HG03039 (cell line): ENCODE data around the gene DGKD.

Experiments
- ATAC-seq: cut with Tn5 transposase; IDR thresholded peaks from one replicate; pipeline ENCODE4 v1.9.1; 2021; ENCODE audit warnings: mild to moderate bottlenecking, moderate library complexity; ENCODE audit not compliant: unreplicated experiment

DGKD gene

GRCh38 chr2:233338046-233338445 is 16.2 kb upstream of the DGKD start:
- ATAC-seq, result no peak

- ATAC-seq, result no peak
Observed at GRCh38 chr2:233338812-233339368, 15.4 kb upstream of the DGKD start.

- ATAC-seq, result no peak
Observed at GRCh38 chr2:233339427-233339826, 14.9 kb upstream of the DGKD start.

DNA sequence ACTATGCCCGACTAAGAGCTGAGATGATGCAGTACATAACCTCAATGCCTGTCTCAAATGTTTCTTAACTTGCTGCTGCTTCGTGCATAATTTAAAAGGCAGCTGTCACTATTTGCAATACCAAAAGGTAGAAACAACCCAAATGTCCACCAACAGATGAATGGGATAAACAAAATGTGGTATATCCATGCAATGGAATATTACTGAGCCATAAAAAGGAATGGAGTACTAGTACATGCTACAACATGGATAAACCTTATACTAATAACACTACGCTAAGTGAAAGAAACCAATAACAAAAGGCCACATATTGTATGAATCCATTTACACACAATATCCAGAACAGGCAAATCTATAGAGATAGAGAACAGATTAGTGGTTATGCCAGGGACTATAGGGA is 13.0 kb upstream of the DGKD start:
- no peak for ATAC-seq

GRCh38 chr2:233342301-233342700 is 12.0 kb upstream of the DGKD start:
- no peak for ATAC-seq

- ATAC-seq, result no peak
Observed at GRCh38 chr2:233343171-233343705, 11.1 kb upstream of the DGKD start.

GRCh38 chr2:233346376-233346775 is 7.9 kb upstream of the DGKD start:
- ATAC-seq, result no peak

DNA sequence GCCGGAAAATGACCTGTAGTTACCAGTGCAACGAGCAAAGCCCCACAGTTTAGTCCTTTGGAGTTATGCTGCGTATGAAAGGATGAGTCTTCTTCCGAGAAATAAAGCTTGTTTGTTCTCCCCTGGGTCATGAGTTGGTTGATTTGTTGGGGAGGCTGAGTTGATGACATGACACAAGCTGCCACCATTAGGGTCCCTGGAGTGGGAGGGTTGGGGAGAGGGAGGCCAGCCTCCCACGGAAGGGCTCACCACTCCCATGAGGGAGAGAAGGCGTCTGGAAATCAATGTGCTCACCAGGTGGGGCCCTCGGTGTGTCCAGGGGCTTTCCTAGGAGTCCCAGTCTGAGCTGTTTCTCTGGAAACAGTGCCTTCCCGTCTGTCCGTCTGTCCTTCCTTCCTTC is 7.4 kb upstream of the DGKD start:
- ATAC-seq, result no peak

DNA sequence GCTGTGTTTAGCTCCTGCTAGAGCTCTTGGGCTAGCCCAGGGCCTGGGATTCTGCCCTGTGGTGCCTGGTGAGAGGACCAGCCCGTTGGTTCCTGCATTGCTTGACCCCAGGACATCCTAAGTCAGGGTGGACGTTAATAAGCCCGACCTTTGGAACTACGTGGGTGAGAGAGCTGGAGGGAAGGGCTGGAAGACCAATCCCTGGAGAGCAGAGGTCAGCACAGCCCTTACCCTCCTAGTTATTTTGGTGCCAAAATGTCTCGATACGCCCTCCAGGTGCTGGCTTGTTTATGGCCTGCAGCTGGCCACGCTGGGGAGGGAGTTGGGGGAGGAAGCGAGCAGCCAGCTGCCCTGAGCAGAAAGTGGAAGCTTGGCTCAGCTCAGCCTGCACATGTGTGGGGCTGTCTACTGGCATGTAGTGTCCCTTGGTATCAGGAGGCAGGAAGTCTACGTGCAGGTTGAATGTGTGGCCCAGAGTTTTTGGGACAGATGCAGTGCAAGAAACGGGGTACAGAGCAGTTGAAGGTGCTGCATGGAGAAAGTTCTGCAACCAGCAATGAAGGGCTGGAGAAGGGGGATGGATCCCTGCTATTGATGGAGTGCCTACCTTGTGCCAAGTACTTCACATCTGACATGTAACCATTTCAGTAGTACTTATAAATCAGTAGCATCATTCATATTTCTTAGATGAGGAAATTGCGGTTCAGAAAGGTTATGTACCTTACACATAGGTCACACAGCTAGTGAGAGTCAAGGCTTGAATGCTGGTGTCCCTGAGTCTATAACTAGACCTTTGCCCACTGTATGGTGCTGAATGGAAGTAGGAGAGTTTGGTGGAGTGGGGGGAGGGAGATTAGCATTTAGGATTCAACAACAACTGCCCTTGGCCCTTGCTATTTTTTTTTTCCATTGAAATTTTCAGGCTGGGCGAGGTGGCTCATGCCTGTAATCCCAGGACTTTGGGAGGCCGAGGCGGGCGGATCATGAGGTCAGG is 5.0 kb upstream of the DGKD start:
- ATAC-seq, result no peak

DNA sequence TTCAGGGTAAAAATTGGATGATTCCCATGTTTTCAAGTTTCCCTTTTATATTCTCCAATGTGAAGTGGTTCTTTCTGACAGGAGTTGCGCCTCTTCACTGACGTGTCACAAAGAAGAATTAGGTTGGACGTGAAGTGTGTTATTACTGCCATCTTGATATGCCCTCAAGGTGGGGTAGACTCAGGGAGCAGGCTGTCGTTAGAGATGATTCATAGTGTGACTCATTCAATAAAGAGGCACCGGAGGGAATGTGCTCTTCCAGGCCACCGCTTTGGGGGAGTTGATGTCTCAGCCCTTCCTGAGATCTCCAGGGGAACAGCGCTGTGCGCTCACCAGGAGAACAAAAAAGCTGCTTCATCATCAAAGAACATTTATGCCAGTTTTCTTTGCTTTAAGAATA is 3.6 kb upstream of the DGKD start:
- ATAC-seq, result no peak

GRCh38 chr2:233351423-233351822 is 2.9 kb upstream of the DGKD start:
- ATAC-seq, result no peak

DNA sequence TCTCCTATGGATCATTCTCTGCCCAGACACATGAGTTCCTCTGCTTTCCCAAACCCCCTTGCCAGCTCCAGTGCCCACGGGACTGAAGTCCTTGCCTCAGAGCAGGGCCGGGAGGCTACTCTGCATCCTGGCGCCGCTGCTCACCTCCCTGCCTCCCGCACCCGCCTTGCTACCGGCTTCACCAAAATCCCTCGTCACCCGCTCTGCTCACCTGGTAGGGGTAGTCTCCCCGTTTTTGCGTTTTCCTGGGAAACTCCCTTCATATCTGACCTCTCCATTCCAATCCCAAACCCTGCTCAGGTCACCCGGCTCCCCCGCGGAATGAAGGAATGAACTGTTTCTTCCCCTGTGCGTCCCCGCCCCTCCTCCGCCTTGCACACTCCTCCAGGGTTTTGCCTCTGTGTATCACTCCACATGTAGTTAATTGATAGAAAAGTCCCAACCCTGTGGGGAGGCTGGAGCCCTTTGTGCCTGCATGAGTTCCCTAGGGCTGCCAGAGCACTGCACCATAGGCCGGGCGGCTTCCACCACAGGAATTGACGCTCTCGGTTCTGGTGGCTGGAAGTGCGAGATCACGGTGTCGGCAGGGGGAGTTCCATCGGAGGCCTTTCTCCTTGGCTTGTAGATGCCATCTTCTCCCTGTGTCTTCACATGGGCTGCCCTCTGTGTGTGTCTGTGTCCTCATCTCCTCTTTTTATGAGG is 2.0 kb upstream of the DGKD start:
- ATAC-seq, result no peak

DNA sequence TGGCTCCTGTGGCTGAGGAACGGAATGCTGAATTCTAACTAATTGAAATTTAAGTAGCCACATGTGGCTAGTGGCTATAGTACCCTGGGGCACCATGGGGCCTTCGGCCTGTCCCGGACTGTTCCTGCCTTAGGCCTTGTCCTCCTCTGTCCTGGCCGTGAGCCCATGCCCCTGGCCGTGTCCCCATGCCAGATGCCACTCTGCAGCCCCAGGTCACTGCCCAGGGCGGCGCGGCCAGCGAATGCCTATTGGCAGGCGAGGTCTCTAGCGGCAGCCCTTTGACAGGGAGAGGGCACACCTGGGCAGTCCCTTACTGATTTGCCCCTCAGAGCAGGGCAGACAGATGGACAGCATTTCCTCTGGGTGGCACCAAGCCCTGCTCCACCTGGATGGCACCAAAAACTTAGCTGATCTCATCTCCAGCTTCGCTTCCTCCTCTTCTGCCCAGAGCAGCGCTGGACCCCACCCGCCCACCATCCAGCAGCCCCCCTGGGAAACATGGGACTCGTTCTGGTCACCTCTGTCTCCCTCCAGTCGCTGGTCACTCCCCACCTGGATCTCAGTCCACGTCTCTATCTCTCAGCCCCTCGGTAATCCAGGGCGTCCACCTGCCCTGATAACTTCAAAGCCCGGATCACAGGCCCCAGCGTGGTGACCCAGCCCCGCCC is 1.1 kb upstream of the DGKD start:
- peak; percentile 8 for ATAC-seq

DNA sequence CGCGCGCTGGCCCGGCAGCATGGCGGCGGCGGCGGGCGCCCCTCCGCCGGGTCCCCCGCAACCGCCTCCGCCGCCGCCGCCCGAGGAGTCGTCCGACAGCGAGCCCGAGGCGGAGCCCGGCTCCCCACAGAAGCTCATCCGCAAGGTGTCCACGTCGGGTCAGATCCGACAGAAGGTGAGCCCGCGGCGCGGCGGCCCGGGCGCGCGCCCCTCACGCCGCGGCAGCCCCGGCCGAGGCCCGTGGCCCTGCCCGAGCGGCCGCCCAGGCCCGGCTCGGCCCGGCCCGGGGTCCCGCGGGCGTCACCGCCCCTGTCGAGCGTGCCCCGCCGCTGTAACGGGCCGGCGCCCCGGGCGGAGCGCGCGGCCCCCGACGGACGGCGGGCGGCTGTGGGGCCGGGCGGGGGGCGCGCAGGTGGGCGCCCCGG is 218 bp downstream of the DGKD start:
- peak; percentile 39 for ATAC-seq

GRCh38 chr2:233354971-233355574 is 779 bp downstream of the DGKD start:
- peak; percentile 17 for ATAC-seq

- ATAC-seq, result no peak
Observed at GRCh38 chr2:233355916-233356315, 1.6 kb downstream of the DGKD start.

DNA sequence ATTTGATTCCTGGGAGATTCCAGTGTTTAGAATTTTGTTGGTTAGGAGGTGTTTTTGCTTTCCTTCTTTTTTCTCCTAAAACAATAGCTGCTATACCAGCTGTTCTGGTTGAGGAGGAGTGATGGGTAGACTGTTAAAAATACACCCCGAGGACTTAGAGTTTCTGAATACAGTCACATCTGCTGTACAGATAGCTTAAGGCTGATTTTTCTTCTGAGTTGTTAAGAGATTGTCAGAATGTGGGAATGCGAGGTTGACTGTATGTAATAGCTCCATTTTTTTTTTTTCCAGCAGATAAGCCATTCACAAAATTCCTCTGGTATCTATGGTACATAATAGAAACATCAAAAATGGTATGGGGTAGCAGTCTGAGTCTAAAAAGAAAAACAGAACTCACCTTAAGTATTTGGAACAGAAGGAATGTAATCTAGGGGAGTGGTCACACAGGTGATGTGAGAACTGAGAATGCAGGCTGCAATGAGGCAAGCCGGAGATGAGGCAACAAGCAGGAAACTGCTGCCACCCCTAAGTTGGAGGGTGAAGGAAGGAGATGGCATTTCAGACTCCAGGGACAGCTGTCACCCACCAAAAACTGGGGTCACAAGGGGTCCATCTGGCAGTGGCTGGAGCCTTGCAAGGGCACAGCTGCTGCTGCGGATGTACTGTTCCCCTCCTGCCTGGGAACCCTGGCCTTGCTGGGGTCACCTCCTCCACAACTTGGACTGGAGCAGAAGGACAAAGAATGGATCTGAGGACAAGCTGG is 2.4 kb downstream of the DGKD start:
- ATAC-seq, result no peak

- ATAC-seq, result no peak
Observed at GRCh38 chr2:233358335-233358734, 4.0 kb downstream of the DGKD start.

GRCh38 chr2:233358947-233359346 is 4.7 kb downstream of the DGKD start:
- ATAC-seq, result no peak

- ATAC-seq, result no peak
Observed at GRCh38 chr2:233359823-233360222, 5.5 kb downstream of the DGKD start.
